T-helper 1 cell (primary cell): ENCODE measurements around the gene PTAFR.
A peak's percentile ranks its signal among the peaks of the same experiment; 100 is the strongest.

Experiments
- DNase-seq, 5 donors: peaks; one replicate each; pipeline ENCODE4 v3.0.0-alpha.2; 2012 to 2020
- total RNA-seq, 4 donors: gene quantifications; one replicate each; lab custom pipeline; 2026; lab: John Stamatoyannopoulos, UW

The PTAFR gene
- 0.12 to 1.7 (median 0.77) reads per million in 4 donors for total RNA-seq

GRCh38 chr1:28176492-28177470 is at the start of gene PTAFR:
TSS of gene PTAFR (minus strand) at chr1:28176690. CDS start at chr1:28151021, 25,669 bp downstream.
- no peak for DNase-seq

- DNase-seq = no peak
Observed at GRCh38 chr1:28213315-28213714, 36.8 kb upstream of the PTAFR start.

GRCh38 chr1:28209700-28210099 is 33.2 kb upstream of the PTAFR start:
- no peak for DNase-seq

- DNase-seq = peak; percentile 19 to 74 (median 43)
Observed at GRCh38 chr1:28208818-28209441, 32.4 kb upstream of the PTAFR start.

- no peak for DNase-seq
Observed at GRCh38 chr1:28205243-28205642, 28.8 kb upstream of the PTAFR start.

- no peak for DNase-seq
Observed at GRCh38 chr1:28200234-28200873, 23.9 kb upstream of the PTAFR start.

- peak in 4 of 5 donors; percentile 40 to 95 (median 48) for DNase-seq
Observed at GRCh38 chr1:28199328-28200233, 23.1 kb upstream of the PTAFR start.

- no peak for DNase-seq
Observed at GRCh38 chr1:28197682-28198415, 21.4 kb upstream of the PTAFR start.

- no peak for DNase-seq
Observed at GRCh38 chr1:28196330-28196729, 19.8 kb upstream of the PTAFR start.

GRCh38 chr1:28195780-28196179 is 19.3 kb upstream of the PTAFR start:
- no peak for DNase-seq

GRCh38 chr1:28194326-28195035 is 18.0 kb upstream of the PTAFR start:
- no peak for DNase-seq

- DNase-seq = no peak
Observed at GRCh38 chr1:28193701-28194161, 17.2 kb upstream of the PTAFR start.

- no peak for DNase-seq
Observed at GRCh38 chr1:28190996-28191645, 14.6 kb upstream of the PTAFR start.

- no peak for DNase-seq
Observed at GRCh38 chr1:28190337-28190979, 14.0 kb upstream of the PTAFR start.

- no peak for DNase-seq
Observed at GRCh38 chr1:28185071-28185470, 8.6 kb upstream of the PTAFR start.

- no peak for DNase-seq
Observed at GRCh38 chr1:28180306-28181305, 4.1 kb upstream of the PTAFR start.

GRCh38 chr1:28178690-28179485 is 2.4 kb upstream of the PTAFR start:
- DNase-seq = no peak
